AG04450 (cell line): ENCODE data around the gene TNFRSF19. TPM values are rescaled to one million over a fixed set of nuclear protein-coding genes. Genes with fewer than 3 reads are reported as not detected.
"Not testable (repeated sequence)": the region's sequence is repeated elsewhere in the genome, so short reads cannot be mapped to it uniquely, and the experiment has no call there.

Experiments
- CTCF ChIA-PET: fragments of 300-600, 350-600 bp; formaldehyde crosslinking; extraction: SDS; loops from one replicate; lab custom pipeline; 2022; ENCODE audit warnings: antibody characterized with exemption, inconsistent platforms; lab: Charles Lee
- POLR2A ChIA-PET: fragments of 350-600 bp; formaldehyde crosslinking; extraction: SDS; loops from one replicate; lab custom pipeline; 2021; ENCODE audit warnings: antibody characterized with exemption, inconsistent platforms; lab: Yijun Ruan, JAX
- DNase-seq: peaks from one replicate; pipeline ENCODE4 v3.0.0-alpha.2; 2011; ENCODE audit warnings: low read depth, low spot score
- H3K27ac ChIP-seq: one replicate; pipeline ENCODE4 v1.5.1; 2012; ENCODE audit warnings: low read depth, low read length, control low read depth
- H3K27me3 ChIP-seq: one replicate; pipeline ENCODE4 v1.6.0; 2012; ENCODE audit warnings: low read length; ENCODE audit not compliant: control insufficient read depth, insufficient read depth
- H3K4me3 ChIP-seq: 2 replicates; pipeline ENCODE4 v1.5.1; 2011; ENCODE audit warnings: mild to moderate bottlenecking, low read depth, low read length, control low read depth
- H3K9me3 ChIP-seq: 2 replicates; pipeline ENCODE4 v1.5.1; 2012; ENCODE audit warnings: low read length; ENCODE audit not compliant: control insufficient read depth, insufficient read depth
- CTCF ChIP-seq: IDR thresholded peaks from 2 replicates; pipeline ENCODE4 v1.5.1; 2011; ENCODE audit warnings: low read depth, low read length, control low read depth, inconsistent platforms
- polyA plus RNA-seq: library from polyadenylated mRNA; depleted of rRNA; stranded (reverse); fragments of >200 nt; gene quantifications from 2 replicates; pipeline ENCODE4 v1.2.3, GENCODE V29; 2011

Gene TNFRSF19
- polyA plus RNA-seq, 1 experiment = 183 TPM

GRCh38 chr13:23588666-23589065, 18.5 kb downstream of the TNFRSF19 start:
- CTCF ChIA-PET = no interaction called here
- DNase-seq = no peak
- H3K27ac ChIP-seq = no peak overlapping the region
- no peak for TF ChIP-seq CTCF
- H3K27me3 ChIP-seq = no peaks in the 10 kb centered on the region
- POLR2A ChIA-PET = no interaction called here
- H3K4me3 ChIP-seq = no peak overlapping the region
- no peaks in the 10 kb centered on the region; the same call in 1 of the 2 replicates for H3K9me3 ChIP-seq

GRCh38 chr13:23592596-23592995, 22.4 kb downstream of the TNFRSF19 start:
- POLR2A ChIA-PET = no interaction called here
- CTCF ChIA-PET = interaction anchor here (0.5 kb wide), 1 partner anchor 306 kb away, joined by 8 read pairs; no protein-coding TSS in a partner anchor
- Histone ChIP-seq H3K27me3 (no peaks in the 10 kb centered on the region), H3K4me3 (no peak overlapping the region), H3K27ac (no peak overlapping the region), H3K9me3 (peaks cover 12% of the 10 kb centered on the region)
- DNase-seq = no peak
- no peak for TF ChIP-seq CTCF

GRCh38 chr13:23593148-23593547, 22.9 kb downstream of the TNFRSF19 start:
- Histone ChIP-seq H3K9me3 (peaks cover 12% of the 10 kb centered on the region), H3K4me3 (no peak overlapping the region), H3K27me3 (no peaks in the 10 kb centered on the region), H3K27ac (no peak overlapping the region)
- no peak for TF ChIP-seq CTCF
- DNase-seq = no peak
- CTCF ChIA-PET = no interaction called here
- POLR2A ChIA-PET = no interaction called here

- DNase-seq, H3K27ac ChIP-seq, CTCF ChIA-PET, H3K27me3 ChIP-seq, H3K4me3 ChIP-seq, POLR2A ChIA-PET: not testable (repeated sequence)
- H3K9me3 ChIP-seq = peaks cover 12% of the 10 kb centered on the region
These were observed 24.1 kb downstream of the TNFRSF19 start for GRCh38 chr13:23594290-23594689.

GRCh38 chr13:23598369-23598768, 28.2 kb downstream of the TNFRSF19 start:
- Histone ChIP-seq H3K27ac (no peak overlapping the region), H3K27me3 (no peaks in the 10 kb centered on the region), H3K4me3 (no peak overlapping the region), H3K9me3 (peaks cover 12% of the 10 kb centered on the region)
- no peak for DNase-seq
- ChIA-PET CTCF (no interaction called here), POLR2A (no interaction called here)
- no peak for TF ChIP-seq CTCF
